Fibroblast of lung (primary cell): ENCODE data around the gene NOX3. TPM values are rescaled to one million over a fixed set of nuclear protein-coding genes. Genes with fewer than 3 reads are reported as not detected.

Source experiments
- DNase-seq, 2 donors: peaks; one replicate each; pipeline versions ENCODE4 v3.0.0 to v3.0.0-alpha.2; 2010; ENCODE audit warnings: low read depth in 2 of 2
- H2AFZ ChIP-seq: 2 replicates; pipeline ENCODE4 v1.5.1; 2012; ENCODE audit warnings: low read length, control low read depth, inconsistent platforms
- H3K27ac ChIP-seq: 2 replicates; pipeline ENCODE4 v1.5.1; 2011; ENCODE audit warnings: low read length, control low read depth; ENCODE audit not compliant: insufficient read depth
- H3K27me3 ChIP-seq: 2 replicates; pipeline ENCODE4 v1.5.1; 2011; ENCODE audit warnings: mild to moderate bottlenecking, low read length; ENCODE audit not compliant: control insufficient read depth, insufficient read depth
- H3K36me3 ChIP-seq: 2 replicates; pipeline ENCODE4 v1.5.1; 2011; ENCODE audit warnings: low read length; ENCODE audit not compliant: control insufficient read depth, insufficient read depth
- H3K4me1 ChIP-seq: 2 replicates; pipeline ENCODE4 v1.5.1; 2011; ENCODE audit warnings: low read length; ENCODE audit not compliant: control insufficient read depth, insufficient read depth; ENCODE audit errors: extremely low read depth
- H3K4me2 ChIP-seq: 2 replicates; pipeline ENCODE4 v1.5.1; 2011; ENCODE audit warnings: low read length, control low read depth; ENCODE audit not compliant: insufficient read depth; ENCODE audit errors: extremely low read depth
- H3K4me3 ChIP-seq, 4 experiments: fragments of 200-600 bp in 1 of 4; sonication (generic) in 1 of 4; replicated peaks in 1 of 4; 2 replicates each; pipeline ENCODE4 v1.5.1; 2011 to 2016; ENCODE audit warnings: low read length in 4 of 4, low read depth in 3 of 4, mild to moderate bottlenecking in 3 of 4, control low read depth in 2 of 4, inconsistent platforms in 1 of 4, mixed read lengths in 1 of 4; ENCODE audit not compliant: insufficient read depth in 1 of 4; ENCODE audit errors: control extremely low read depth in 1 of 4
- H3K79me2 ChIP-seq: 2 replicates; pipeline ENCODE4 v1.5.1; 2012; ENCODE audit warnings: mild to moderate bottlenecking, low read length, inconsistent platforms; ENCODE audit not compliant: control insufficient read depth, insufficient read depth
- H3K9ac ChIP-seq: 2 replicates; pipeline ENCODE4 v1.5.1; 2011; ENCODE audit warnings: mild to moderate bottlenecking, low read length, control low read depth; ENCODE audit not compliant: insufficient read depth
- H3K9me3 ChIP-seq: 2 replicates; pipeline ENCODE4 v1.5.1; 2012; ENCODE audit warnings: low read depth, low read length; ENCODE audit not compliant: control insufficient read depth, insufficient read depth
- H4K20me1 ChIP-seq: 2 replicates; pipeline ENCODE4 v1.5.1; 2011; ENCODE audit warnings: low read length; ENCODE audit not compliant: control insufficient read depth, insufficient read depth; ENCODE audit errors: extremely low read depth
- CTCF ChIP-seq, 2 donors: IDR thresholded peaks in 1 of 2; conservative IDR thresholded peaks in 1 of 2; 1 replicate in 1 of 2; 2 replicates in 1 of 2; pipeline ENCODE4 v1.5.1; 2011 to 2012; ENCODE audit warnings: low read length in 2 of 2, control low read depth in 1 of 2, inconsistent platforms in 1 of 2, low read depth in 1 of 2, mild to moderate bottlenecking in 1 of 2
- EZH2 ChIP-seq: IDR thresholded peaks from 2 replicates; pipeline ENCODE4 v1.5.1; 2012; ENCODE audit warnings: low read length, control low read depth, mild to moderate bottlenecking; ENCODE audit errors: missing control alignments
- polyA plus RNA-seq, 2 donors: library from polyadenylated mRNA; depleted of rRNA in 1 of 2; stranded (reverse) in 1 of 2; unstranded in 1 of 2; fragments of >200 nt; gene quantifications; 2 replicates each; pipeline ENCODE4 v1.2.1, GENCODE V29; 2011 to 2012; ENCODE audit warnings: missing spikeins in 1 of 2
- total RNA-seq: library from RNA; depleted of rRNA; stranded (reverse); fragments of >200 nt; gene quantifications from 2 replicates; pipeline ENCODE4 v1.2.1, GENCODE V29; 2014

The NOX3 gene
- total and polyA plus RNA-seq, 2 donors (not counting 1 experiment from before 2014, with no cell fraction given) = not detected

- Histone ChIP-seq H3K79me2 (no peaks in the 10 kb centered on the region), H3K4me1 (no peaks in the 10 kb centered on the region), H3K27ac (no peak overlapping the region), H2AFZ (no peak overlapping the region), H3K9me3 (no peaks in the 10 kb centered on the region), H3K27me3 (no peaks in the 10 kb centered on the region), H3K4me3 (no peak overlapping the region), H3K36me3 (no peaks in the 10 kb centered on the region), H3K9ac (no peak overlapping the region), H3K4me2 (no peak overlapping the region), H4K20me1 (no peaks in the 10 kb centered on the region)
- TF ChIP-seq EZH2 = no peak
- TF ChIP-seq CTCF (conservative IDR thresholded peaks at IDR 0.05 in 1 of 2, IDR thresholded peaks at IDR 0.05 in 1 of 2; ENCODE audit: low read depth in 1 of 2, low read length in 2 of 2) = no peak
- peak; percentile 37 to 38 for DNase-seq
Measured at GRCh38 chr6:155412335-155412734, 43.3 kb downstream of the NOX3 start.

GRCh38 chr6:155411154-155412052, 44.2 kb downstream of the NOX3 start:
- H3K9me3 ChIP-seq = no peaks in the 10 kb centered on the region
- H2AFZ ChIP-seq = no peak overlapping the region

More at GRCh38 chr6:155411154-155412052, 44.2 kb downstream of the NOX3 start:
- Histone ChIP-seq H3K9ac (no peak overlapping the region), H3K27me3 (no peaks in the 10 kb centered on the region), H4K20me1 (no peaks in the 10 kb centered on the region), H3K79me2 (no peaks in the 10 kb centered on the region), H3K4me1 (no peaks in the 10 kb centered on the region), H3K4me3 (no peak overlapping the region), H3K36me3 (no peaks in the 10 kb centered on the region), H3K4me2 (no peak overlapping the region), H3K27ac (no peak overlapping the region)
- TF ChIP-seq EZH2 (no peak), CTCF (conservative IDR thresholded peaks at IDR 0.05 in 1 of 2, IDR thresholded peaks at IDR 0.05 in 1 of 2; ENCODE audit: low read depth in 1 of 2, low read length in 2 of 2) (no peak)
- no peak for DNase-seq
